Tibial nerve (tissue), 4 donors: Measurements from ENCODE around the gene MED12L.

ENCODE experiments used
- CTCF ChIP-seq, 5 experiments: fragments of 200-600 bp in 3 of 5; fragments of 450-650 bp in 2 of 5; sonication (generic) in 3 of 5; IDR thresholded peaks; one replicate each; pipeline ENCODE4 v1.5.1; 2016 to 2019; ENCODE audit warnings: antibody characterized with exemption in 5 of 5, mild to moderate bottlenecking in 3 of 5, moderate library complexity in 2 of 5
- EP300 ChIP-seq, 2 donors: sonication (generic); formaldehyde crosslinking; IDR thresholded peaks; one replicate each; pipeline ENCODE4 v1.6.1; 2017; ENCODE audit warnings: antibody characterized with exemption in 2 of 2, mild to moderate bottlenecking in 1 of 2
- POLR2A ChIP-seq, 2 donors: fragments of 450-650 bp; IDR thresholded peaks; one replicate each; pipeline ENCODE4 v1.6.1; 2017; ENCODE audit warnings: antibody characterized with exemption in 2 of 2, mild to moderate bottlenecking in 2 of 2, moderate library complexity in 2 of 2

GRCh38 chr3:151085889-151086483 lies 522 bp downstream of the MED12L start:
- TF ChIP-seq CTCF (IDR thresholded peaks at IDR 0.05) (no peak), POLR2A (IDR thresholded peaks at IDR 0.05) (no peak), EP300 (IDR thresholded peaks at IDR 0.05) (no peak)
